ENCODE results near the gene SBSN.

SBSN gene

DNA sequence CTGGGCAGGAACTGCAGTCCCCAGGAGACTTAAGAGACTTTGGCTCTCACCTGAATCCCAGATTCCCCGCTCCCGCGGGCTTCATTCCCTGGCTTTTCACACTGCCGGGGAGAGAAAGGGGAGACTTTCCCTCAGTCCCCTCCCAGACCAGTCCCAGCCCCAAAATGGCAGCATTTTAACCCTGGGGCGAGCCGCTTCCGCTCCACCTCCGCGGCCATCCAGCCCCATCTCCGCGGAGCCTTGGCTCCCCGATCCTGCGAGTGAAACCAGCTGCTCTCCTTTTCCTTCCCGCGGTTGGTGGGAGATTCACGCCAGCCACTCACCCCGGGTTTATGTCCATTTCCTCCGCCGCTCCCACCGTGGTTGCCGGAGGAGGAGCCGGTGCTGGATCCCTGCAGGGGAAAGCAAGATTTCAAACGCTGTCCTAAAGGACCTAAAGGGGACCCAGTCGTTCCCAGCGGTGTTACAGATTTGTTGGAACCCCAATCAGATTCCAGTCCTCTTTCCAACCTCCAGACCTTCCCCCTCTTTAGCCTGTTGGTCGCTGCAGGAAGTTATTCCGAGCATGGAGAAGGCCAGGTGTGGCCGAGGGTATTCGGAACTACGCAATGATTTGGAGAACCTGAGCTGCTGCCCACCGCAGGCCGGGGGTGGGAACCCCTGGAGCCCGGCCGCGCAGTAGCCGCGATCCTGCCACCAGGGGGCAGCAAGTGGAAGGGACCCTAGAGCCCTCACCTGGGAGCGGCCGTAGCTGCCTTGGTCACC lies 18.1 kb downstream of the SBSN start:
- DNase-seq (ENCODE audit: insufficient read length, low spot score) (peak; percentile 90), FAIRE-seq (peak; percentile 76)

DNA sequence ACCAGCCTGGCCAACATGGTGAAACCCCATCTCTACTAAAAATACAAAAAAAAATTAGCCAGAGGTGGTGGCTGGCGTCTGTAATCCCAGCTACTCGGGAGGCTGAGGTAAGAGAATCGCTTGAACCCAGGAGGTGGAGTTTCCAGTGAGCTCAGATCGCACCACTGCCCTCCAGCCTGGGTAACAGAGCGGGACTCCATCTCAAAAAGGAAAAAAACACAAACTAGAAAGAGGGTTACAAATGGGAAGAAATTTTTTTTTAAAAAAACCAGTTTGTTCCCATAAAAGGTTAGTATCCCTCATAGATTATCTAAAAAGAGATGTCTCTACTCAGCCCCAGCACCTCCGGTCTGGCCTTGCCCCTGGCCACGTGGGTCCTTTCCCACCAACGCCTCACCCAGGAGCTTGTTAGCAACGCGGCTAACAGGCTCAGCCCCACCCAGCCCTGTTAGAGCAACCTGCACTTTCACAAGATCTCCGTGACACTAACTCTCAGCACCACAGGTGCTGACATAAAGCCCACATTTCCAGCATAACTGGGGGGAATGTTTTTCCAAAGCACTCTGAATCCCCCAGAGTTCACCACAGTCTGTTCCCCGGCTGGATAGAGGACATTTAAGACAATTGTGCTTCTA lies 19.0 kb downstream of the SBSN start:
- no peak for FAIRE-seq
- DNase-seq (ENCODE audit: insufficient read length, low spot score) = no peak

DNA sequence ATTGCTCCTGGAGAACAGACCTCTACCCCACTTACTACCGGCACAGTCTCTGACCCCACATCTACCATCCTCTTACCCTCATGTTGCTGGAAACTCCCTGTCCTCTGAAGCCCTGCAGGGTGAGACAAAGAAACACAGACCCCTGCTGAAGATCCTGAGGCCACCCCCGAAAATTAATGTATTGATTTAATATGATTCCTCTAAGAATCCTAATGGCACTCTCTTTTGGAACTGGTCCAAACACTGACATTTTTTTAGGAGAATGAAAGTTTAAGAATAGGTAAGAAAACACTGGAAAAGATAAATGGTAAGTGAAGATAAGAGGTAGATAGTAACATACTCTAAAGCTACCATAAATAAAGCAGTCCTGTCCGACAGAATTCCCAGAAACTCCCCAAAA lies 20.0 kb downstream of the SBSN start:
- FAIRE-seq = no peak
- DNase-seq (ENCODE audit: insufficient read length, low spot score) = no peak

DNA sequence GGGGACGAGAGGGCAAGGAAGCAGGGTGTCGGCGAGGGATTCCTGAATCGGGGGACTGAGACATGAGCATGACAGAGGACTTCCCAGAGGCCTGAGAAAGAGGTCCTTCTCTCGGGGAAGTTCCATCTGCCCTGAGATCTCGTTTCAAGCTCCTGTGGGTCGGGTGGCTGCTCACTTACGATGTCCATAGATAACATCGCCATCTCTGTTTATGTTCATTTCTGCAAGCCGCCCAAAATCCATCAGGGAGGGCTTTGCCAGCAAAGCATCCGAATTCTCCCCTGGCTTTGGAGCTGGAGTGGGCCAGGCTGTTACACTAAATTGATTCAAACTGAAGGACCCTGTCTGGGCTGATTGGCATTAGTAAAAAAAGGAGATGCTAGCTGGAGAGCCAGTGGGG lies 20.6 kb downstream of the SBSN start:
- DNase-seq (ENCODE audit: insufficient read length, low spot score) (no peak), FAIRE-seq (no peak)

DNA sequence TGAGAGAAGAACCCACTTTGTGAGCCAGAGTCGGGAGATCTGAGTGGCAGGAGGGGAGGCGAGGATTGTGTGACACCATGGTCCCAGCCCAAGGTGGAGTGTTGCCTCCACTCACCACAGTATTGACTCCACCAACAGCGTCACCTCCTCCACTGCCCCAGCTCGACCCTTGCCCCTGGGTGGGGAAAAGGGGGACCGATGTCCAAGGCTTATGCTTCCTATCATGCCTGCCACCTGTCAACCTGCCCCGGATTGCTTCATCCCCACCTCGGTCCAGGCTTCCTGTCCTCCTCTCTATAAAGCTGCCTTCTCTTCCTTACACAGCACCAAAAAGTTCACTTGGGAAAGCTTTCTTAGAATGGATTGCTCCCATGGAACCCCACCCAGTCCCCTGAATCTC lies 22.1 kb downstream of the SBSN start:
- FAIRE-seq = no peak
- DNase-seq (ENCODE audit: insufficient read length, low spot score) = no peak

DNA sequence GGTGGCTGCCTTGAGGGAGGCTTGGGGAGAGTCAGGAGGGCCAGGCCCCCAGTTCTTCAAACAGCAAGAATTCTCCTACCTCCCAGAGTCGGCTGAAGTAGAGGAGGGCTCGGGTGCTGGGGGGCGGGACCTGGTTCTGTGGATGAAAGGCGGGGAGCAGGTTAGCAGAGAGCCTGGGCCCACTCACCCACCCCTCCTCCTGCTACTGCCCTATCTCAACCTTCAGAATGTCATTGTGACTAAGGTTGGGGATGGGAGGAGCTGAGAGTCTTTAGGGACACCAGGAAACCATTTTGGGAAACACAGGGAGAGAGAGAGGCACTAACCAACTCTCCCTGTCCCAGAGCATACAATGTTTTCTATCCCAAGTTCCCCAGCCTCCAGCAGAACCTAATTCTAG lies 25.4 kb downstream of the SBSN start:
- DNase-seq (ENCODE audit: insufficient read length, low spot score) (no peak), FAIRE-seq (no peak)

DNA sequence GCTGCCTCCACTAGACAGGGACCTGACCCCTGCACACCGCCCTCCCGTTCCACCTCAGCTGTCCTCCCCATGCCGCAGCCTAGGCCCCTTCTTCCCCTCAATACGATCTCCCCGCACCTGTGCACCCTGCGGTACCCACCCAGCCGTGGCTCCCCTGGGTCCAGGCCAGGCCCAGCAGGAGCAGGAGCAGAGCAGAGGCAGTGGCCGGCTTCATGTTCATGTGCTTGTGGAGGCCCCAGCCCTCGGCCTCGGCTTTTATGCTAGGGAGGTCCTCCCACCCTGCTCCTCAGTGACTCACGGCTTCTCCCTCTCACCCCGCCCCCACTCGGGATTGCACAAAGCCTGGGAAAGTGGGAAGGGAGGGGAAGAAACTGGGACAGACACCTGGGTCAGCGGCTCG lies 26.4 kb downstream of the SBSN start:
- DNase-seq (ENCODE audit: insufficient read length, low spot score) = no peak
- FAIRE-seq = no peak

DNA sequence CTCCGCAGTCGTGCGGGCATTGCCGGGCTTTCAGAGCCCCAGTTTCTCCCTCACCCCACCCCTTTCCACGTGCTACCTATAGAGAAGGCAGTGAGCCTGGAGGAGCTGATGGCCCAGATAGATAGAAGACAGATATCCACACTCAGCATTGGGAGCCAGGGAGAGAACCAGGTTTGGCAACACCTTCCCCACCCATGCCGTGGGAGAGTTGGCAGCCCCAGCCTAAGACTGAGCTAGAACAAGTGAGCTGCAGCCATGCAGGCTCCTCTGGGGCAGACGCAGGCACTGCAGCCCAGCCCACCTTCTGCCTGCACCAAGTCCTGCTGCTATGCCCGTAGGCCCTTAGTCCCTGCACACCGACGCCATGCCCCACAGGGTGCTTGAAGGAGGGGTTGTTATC lies 27.5 kb downstream of the SBSN start:
- FAIRE-seq = no peak
- no peak for DNase-seq (ENCODE audit: insufficient read length, low spot score)

DNA sequence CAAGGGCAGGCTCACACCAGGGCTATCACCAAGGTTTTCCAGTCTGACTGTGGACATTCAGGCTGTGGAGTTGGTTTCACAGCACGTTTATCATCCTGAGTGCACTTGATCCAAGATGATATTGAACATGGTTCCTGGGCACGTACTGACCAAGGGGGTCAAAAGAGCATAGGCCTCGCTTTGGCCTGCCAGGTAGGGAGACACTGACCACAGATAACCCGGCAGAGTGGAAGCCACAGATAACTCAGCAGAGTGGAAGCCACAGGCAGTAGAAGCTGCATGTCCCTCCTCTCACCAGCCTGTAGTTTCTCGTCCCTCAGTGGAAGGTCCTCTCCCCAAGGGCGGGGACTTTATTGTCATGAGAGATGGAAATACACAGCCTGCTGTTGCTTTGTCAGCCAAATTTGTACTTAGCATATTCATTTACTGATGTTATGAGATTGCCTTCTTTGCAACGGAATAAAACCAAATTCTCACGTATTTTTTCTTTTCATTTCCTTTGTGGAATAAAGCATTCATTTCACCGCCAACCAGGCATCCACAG lies 29.1 kb downstream of the SBSN start:
- no peak for FAIRE-seq
- no peak for DNase-seq (ENCODE audit: insufficient read length, low spot score)

DNA sequence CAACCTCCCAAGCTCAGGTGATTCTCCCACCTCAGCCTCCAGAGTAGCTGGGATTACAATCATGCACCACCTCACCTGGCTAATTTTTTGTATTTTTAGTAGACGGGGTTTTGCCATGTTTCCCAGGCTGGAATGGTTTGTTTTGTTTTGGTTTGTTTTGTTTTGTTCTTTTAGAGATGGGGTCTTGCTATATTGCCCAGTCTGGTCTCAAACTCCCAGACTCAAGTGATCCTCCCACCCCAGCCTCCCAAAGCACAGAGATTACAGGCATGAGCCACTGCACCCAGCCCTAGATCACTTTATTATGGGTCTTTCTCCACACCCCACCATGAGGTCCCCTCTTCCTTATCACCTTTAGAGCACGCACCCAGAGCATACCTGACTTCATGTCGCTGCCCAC lies 29.9 kb downstream of the SBSN start:
- FAIRE-seq = no peak
- DNase-seq (ENCODE audit: insufficient read length, low spot score) = no peak

DNA sequence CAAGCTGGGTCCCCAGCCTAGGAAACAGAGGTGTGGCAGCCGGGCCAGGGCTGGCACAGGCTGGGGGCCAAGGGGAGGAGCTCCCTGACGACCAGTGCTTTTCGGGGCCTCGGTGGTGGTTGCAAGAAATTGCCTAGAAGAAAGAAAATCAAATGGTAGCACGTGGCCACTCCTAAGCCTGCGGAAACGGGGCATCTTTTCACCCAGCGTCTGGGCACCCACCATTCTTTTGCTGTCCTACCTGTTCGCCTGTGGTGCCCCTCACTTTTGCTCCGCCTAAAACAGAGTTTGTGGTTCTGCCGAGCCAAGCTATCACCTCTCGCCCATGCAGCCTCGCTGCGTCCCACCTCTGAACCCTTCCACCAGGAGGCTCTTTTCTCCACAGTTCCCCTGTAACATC lies 30.7 kb downstream of the SBSN start:
- DNase-seq (ENCODE audit: insufficient read length, low spot score) (no peak), FAIRE-seq (no peak)

DNA sequence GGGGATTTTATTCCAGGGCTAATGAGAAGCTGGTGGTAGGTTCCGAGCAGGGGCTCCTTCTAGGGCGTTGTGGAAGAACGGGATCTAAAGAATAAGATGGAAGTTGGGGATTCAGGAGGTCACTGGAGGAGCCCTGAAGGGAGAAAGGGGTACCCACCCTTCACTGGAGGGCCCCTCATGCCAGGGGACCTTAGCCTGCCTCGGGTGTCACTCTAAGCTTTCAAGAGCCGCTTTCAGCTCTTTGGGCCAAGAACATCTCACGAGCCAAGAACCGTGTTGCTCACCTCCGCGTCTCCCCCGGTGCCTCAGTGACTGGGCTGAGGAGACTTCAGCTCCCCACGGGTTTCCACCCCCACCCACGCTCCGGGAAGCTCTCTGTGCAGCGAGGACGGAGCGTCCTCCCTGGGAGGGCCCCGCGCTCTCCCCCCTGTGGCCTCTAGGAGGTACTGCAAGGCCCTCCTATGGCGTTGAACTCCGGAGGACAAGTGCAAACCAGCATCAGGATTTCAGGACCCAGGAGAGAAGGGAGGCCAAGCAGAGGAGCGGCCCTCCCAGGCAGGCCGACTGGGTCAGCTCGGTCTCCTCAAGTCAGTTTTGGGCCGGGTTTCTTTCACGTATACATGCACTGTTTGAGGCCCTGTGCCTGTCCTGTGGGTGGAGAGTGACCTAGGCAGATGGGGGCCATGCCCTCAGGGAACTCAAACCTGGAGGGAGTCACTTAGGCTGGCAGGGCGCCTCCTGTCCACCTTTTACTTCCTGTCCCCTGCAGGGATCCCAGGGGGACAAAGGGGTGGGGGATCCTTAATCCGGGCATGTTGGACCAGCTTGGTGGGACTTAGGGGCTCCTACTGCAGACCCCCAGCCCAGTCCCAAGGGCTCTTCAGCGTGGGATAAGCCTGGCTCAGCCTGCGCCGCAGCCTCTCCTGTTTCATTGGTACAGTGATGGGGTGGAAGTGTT lies 32.7 kb downstream of the SBSN start:
- DNase-seq (ENCODE audit: insufficient read length, low spot score) = peak; percentile 86
- peak; percentile 44 for FAIRE-seq

DNA sequence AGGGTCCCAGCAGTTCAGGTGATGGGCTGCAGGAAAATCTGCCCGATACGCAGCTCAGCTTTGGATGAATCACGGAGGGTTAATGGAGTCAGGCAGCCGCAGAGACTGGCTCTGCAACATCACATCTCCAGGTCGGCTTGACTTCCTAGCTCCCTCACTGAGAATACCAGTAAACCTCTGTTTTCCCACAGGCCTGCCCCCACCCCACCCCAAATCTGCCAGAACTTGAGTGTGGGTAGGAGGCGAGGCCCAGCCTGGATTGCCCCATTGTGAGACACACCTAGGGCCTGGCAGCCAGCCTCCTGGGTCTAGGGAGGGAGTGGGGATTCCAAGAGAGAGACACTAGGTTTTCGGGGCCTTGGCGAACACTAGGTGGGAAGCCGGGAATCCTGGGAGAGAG lies 34.1 kb downstream of the SBSN start:
- DNase-seq (ENCODE audit: insufficient read length, low spot score) (no peak), FAIRE-seq (no peak)

DNA sequence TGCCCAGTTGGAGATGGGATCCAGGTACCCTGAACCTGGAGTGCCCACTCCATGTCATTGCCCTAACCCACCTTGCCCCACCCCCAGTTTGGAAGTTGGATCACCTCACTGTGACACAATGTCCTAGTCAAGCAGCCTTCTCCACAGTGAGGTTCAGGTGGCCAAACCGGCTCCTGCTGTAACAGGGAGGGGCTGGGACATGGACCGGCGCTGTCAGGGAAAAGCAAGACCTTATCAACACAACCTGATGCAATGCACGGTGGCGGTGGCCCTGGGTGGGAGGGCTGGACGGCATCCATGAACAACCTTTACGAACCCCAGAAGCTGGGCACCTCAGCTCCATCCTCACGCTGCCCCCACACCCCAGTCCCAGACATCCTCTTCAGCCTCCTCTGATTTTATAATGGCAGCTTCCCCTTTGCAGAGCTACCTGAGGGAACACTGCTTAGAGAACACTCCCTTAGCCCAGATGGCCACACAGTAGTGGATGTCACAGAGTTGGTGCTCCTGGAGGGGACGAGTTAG lies 36.2 kb downstream of the SBSN start:
- FAIRE-seq (no peak), DNase-seq (ENCODE audit: insufficient read length, low spot score) (no peak)

DNA sequence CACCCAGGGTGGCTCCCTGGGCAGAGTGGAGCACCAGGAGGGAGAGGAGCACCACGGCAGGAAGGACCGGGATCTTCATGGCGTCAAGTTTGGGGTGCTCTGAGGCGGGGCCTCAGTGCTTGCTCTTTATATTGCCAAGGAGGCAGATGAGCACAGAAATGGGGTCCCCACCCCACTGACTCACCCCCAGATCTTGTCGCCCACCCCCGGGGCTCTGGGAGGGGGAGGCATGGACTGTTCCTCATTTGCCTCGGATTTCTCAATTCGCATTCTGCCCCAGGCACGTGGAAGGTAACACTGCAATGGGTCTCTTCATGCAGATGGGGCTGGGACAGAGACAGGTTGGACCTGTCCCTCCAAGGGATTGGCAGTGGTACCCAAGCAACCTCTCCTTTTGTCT lies 37.7 kb downstream of the SBSN start, which contains the start of gene KRTDAP:
TSS of gene KRTDAP (minus strand) at position 101 of the 400 bp plus-strand sequence. CDS start at position 79, 22 bp downstream.
- DNase-seq (ENCODE audit: insufficient read length, low spot score) = no peak
- no peak for FAIRE-seq

DNA sequence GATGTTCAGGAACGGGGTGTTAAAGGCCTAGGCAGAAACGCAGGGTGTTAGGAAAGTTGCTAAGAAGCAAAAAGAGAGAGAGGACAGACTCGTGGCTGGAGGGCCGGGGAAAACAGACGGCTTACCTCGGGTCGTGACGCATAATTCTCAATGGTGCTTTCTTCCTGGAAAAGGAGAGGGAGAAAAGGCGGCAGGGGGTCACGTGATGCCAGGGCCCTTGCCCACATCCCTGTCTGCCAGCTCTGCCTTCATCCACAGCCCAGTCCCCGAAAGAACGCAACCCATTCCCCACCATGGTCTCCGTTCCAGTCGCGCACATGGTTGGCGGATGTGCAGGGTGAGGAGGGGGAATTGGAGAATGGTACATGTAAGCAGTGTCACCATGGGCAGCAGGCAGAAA lies 39.4 kb downstream of the SBSN start:
- no peak for FAIRE-seq
- no peak for DNase-seq (ENCODE audit: insufficient read length, low spot score)

DNA sequence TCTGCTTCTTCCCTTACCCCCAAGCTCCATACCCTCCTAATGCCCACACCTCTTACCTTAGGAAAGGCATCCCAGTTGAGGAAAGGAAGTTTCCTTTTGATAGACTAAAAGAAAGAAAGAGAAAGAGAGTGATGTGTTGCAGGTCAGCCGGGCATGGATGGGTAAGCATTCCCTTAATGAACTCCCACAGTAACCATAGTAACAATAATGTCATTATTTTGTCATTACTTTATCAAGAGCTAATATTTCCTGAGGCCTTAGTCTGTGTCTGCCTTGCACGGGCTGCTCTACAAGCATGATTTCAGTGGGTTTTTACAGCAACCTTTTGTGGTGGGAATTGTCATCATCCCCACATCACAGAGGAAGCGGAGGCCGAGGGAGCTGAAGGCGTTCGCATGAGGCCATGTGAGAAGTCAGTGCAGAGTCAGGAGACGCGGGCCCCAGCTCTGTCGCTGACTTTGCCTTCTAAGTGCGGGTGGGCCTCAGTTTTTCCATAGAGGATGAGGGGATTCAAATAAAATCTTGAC lies 40.4 kb downstream of the SBSN start:
- DNase-seq (ENCODE audit: insufficient read length, low spot score) = no peak
- no peak for FAIRE-seq

DNA sequence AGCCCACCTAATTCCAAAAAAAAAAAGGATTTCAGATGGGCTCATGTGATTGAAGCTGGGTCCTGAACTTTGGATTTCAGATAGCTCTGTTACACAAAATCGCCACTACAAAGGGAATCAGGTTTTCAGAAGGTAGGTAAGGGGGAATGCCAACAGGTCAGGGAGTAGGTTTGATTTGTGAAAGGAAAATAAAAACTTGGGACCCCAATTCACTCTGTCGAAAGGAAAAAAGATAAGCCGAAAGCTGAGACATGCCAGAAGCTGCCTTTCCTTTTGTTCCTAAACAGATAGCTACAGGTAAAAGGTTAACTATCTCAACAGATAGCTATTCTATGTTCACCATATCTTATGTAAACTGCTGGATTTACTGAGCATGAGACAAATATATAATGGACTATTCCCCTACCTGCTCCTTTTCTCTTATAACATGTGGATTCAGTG lies 41.8 kb downstream of the SBSN start:
- FAIRE-seq = no peak

DNA sequence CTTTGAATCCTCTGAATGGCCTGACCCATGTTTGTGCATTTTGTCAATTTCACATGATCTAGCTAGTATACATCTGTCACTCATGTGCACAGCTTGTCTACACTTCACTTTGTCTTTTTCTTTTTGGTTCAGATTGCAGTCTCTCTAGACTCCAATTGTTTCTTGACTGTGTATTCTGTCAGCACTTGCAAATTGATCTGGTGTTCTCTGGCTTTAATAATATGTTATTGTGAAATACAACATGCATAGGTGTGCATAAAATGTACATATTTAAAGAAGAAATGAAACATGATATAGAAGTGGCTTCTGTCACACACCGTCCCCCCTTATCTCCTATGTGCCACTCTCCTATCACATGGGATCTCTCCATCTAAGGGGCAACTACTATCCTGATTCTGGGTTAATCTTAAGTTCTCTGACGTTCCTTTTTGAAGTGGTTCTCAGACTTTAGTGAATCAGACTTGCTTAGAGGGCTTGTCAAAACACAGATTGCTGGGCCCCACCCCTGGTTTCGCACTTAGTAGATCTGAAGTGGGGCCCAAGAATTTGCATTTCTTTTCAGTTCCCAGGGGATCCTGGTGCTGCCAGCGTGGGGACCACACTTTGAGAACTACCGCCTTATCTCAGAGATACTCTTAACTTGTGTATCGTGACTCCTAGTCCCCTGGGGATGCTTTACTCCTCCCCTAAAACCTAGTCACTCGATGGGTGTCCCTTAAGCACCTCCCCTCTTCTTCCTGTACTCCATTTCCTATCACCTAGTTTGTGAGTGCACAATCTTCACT lies 43.7 kb downstream of the SBSN start:
- DNase-seq (ENCODE audit: insufficient read length, low spot score) (no peak), FAIRE-seq (no peak)

More for the DNA sequence above, 41.8 kb downstream of the SBSN start:
- no peak for DNase-seq (ENCODE audit: insufficient read length, low spot score)

DNA sequence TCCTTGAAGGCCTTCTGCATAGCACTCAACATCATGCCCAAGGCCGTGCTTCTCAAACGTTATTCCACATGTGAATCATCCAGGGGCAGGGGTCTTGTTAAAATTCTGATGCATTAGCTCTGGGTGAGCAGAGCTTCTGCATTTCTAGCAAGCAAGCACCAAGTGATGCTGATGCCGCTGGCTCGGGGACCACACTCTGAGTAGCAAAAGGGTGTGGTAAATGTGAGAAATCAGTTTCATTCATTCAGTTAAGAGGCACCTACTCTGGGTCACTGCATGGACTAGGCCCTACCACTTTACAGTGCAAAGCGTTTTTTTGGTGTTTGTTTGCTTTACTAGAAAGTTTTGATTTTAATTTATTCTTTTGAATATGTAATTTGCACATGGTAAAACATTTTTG lies 45.0 kb downstream of the SBSN start:
- FAIRE-seq (no peak), DNase-seq (ENCODE audit: insufficient read length, low spot score) (no peak)

All from HTR-8/SVneo (cell line).